Vagina (tissue), 2 donors: ENCODE data around the gene SYNM.

ENCODE experiments used
- CTCF ChIP-seq, 3 experiments: fragments of 450-650 bp in 2 of 3; fragments of 200-600 bp in 1 of 3; sonication (generic) in 1 of 3; IDR thresholded peaks; one replicate each; pipeline ENCODE4 v1.5.1; 2017 to 2019; ENCODE audit warnings: antibody characterized with exemption in 3 of 3, mild to moderate bottlenecking in 2 of 3, moderate library complexity in 2 of 3
- POLR2A ChIP-seq, 2 donors: fragments of 450-650 bp; IDR thresholded peaks; one replicate each; pipeline ENCODE4 v1.6.1; 2017; ENCODE audit warnings: antibody characterized with exemption in 2 of 2, mild to moderate bottlenecking in 2 of 2, moderate library complexity in 2 of 2
- POLR2AphosphoS5 ChIP-seq, 2 donors: sonication (generic); formaldehyde crosslinking; IDR thresholded peaks; one replicate each; pipeline ENCODE4 v1.9.0; 2017; ENCODE audit warnings: antibody characterized with exemption in 2 of 2, mild to moderate bottlenecking in 2 of 2, low read depth in 1 of 2; ENCODE audit not compliant: insufficient read depth in 1 of 2

GRCh38 chr15:99158626-99159412 is 53.9 kb downstream of the SYNM start:
- no peak for TF ChIP-seq POLR2A (IDR thresholded peaks at IDR 0.05)
- no peak for TF ChIP-seq CTCF (IDR thresholded peaks at IDR 0.05)
- no peak for TF ChIP-seq POLR2AphosphoS5 (IDR thresholded peaks at IDR 0.05; ENCODE audit: insufficient read depth in 1 of 2, low read depth in 1 of 2)
